Erythroblast (primary cell): ENCODE results near the gene ARHGAP42.
"Not testable (repeated sequence)": the region's sequence is repeated elsewhere in the genome, so short reads cannot be mapped to it uniquely, and the experiment has no call there.

Experiments
- GATA1 ChIP-seq: IDR thresholded peaks from 2 replicates; pipeline ENCODE4 v1.6.1; 2011; ENCODE audit warnings: low read depth, mild to moderate bottlenecking, control low read depth, low read length, moderate library complexity
- POLR2A ChIP-seq: IDR thresholded peaks from 2 replicates; pipeline ENCODE4 v1.6.1; 2011; ENCODE audit warnings: mild to moderate bottlenecking, low read length

- TF ChIP-seq POLR2A, GATA1: not testable (repeated sequence)
These were observed 208.9 kb downstream of the ARHGAP42 start for GRCh38 chr11:100895976-100896375.
